HUES64 (cell line): Measurements from ENCODE around the gene CLP1.
"Not testable (repeated sequence)": the region's sequence is repeated elsewhere in the genome, so short reads cannot be mapped to it uniquely, and the experiment has no call there.

Experiments
- H3K27ac ChIP-seq: 2 replicates; pipeline ENCODE4 v1.7.0; 2013; ENCODE audit warnings: low read depth, low read length, inconsistent platforms
- H3K27me3 ChIP-seq: 2 replicates; pipeline ENCODE4 v1.6.1; 2013; ENCODE audit warnings: mild to moderate bottlenecking, low read length; ENCODE audit not compliant: insufficient read depth
- H3K36me3 ChIP-seq: 2 replicates; pipeline ENCODE4 v1.6.1; 2013; ENCODE audit warnings: mild to moderate bottlenecking, low read length; ENCODE audit not compliant: insufficient read depth
- H3K4me1 ChIP-seq: 2 replicates; pipeline ENCODE4 v1.6.1; 2013; ENCODE audit warnings: mild to moderate bottlenecking, low read length, moderate library complexity; ENCODE audit not compliant: insufficient read depth
- H3K4me3 ChIP-seq: 2 replicates; pipeline ENCODE4 v1.5.1; 2013; ENCODE audit warnings: mild to moderate bottlenecking, low read length, moderate library complexity
- H3K9ac ChIP-seq: 2 replicates; pipeline ENCODE4 v1.6.1; 2013; ENCODE audit warnings: mild to moderate bottlenecking, low read depth, low read length
- H3K9me3 ChIP-seq: 2 replicates; pipeline ENCODE4 v1.6.1; 2013; ENCODE audit warnings: low read depth, low read length; ENCODE audit not compliant: insufficient read depth
- WGBS: fragments of 150-250, 120-280 bp; methylation state at CpG from one replicate; pipeline ENCODE4 v1.1.7; 2013; ENCODE audit warnings: missing lambda C conversion rate; 5-methylcytosine and 5-hydroxymethylcytosine counted together

The CLP1 gene

DNA sequence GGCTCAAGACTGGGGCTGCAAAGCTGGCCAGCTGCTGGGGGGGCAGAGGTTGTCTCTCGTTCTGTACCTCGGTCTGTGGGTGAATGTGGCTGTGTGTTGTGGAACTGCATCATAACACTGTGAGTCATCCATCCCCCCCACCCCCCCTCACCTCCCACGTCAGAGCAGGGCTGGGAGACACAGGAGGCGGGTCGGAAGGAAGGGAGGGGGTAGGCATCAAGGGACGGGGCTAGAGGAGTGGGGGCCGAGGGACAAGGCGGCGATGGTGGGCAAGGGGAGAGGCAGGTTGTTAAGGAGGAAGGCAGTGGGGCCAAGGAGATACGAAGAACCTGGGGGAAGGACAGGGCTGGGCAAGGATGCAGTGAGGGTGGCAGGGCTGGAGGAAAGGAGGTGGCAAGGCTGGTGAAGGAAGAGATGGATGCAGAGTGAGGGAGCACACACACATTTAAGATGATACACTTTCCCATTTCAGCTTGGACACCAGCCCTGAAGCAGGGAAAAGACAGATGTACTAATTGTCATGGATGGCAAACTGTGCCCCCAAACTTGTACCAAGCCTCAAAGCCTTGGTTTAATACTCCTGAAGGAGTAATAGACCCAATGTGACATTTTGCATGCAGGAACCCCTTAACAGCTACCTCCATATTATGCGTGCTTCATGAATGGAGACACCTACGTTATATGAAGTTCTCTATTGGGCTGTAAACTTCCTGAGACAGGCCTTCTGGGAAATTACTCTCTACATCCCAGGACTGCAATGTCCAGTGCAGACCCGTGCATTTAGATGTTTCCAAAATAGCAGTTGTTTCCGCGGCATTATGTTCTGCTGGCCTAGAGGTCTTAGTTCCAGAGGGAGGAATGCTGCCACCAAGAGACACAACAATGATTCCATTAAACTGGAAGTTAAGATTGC lies 7.5 kb upstream of the CLP1 start, which contains the start of gene YPEL4:
Gene YPEL4, minus strand, starts transcription at position 87 of the 913 bp plus-strand sequence. CDS start 2,805 bp downstream, outside the sequence.
- peak within 1 kb of the TSS; percentile 63 for H3K9ac ChIP-seq
- H3K36me3 ChIP-seq, result peaks cover 4% of the 10 kb centered on the region; the same call in 1 of the 2 replicates
- H3K9me3 ChIP-seq, result no peaks in the 10 kb centered on the region
- H3K27ac ChIP-seq, result peak within 1 kb of the TSS; percentile 71; the same call in 1 of the 2 replicates
- 22% methylated on average over 13 of the region's 15 CpGs for WGBS
- H3K4me1 ChIP-seq, result peaks cover 59% of the 10 kb centered on the region
- peak within 1 kb of the TSS; percentile 55 for H3K4me3 ChIP-seq
- 0 out of 2 replicates have a peak, but pooled peaks cover 2% of the 10 kb centered on the region for H3K27me3 ChIP-seq

DNA sequence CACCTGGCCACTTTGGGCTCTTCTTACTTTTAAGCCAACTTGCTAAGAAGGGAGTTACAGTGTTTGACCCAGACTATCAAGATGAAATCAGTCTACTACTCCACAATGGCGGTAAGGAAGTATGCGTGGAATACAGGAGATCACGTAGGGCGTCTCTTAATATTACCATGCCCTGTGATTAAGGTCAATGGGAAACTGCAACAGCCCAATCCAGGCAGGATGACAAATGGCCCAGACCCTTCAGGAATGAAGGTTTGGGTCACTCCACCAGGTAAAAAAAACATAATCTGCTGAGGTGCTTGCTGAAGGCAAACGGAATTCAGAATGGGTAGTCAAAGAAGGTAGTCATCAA lies 6.8 kb upstream of the CLP1 start:
- Histone ChIP-seq H3K4me1 (peaks cover 52% of the 10 kb centered on the region), H3K9ac (no peak overlapping the region; the same call in 1 of the 2 replicates), H3K27me3 (0 out of 2 replicates have a peak, but pooled peaks cover 2% of the 10 kb centered on the region), H3K4me3 (peak overlapping the region; percentile 49; the same call in 1 of the 2 replicates), H3K9me3 (no peaks in the 10 kb centered on the region), H3K36me3 (peaks cover 4% of the 10 kb centered on the region; the same call in 1 of the 2 replicates), H3K27ac (no peak overlapping the region; the same call in 1 of the 2 replicates)
- 76% methylated on average over 5 of the region's 5 CpGs for WGBS

DNA sequence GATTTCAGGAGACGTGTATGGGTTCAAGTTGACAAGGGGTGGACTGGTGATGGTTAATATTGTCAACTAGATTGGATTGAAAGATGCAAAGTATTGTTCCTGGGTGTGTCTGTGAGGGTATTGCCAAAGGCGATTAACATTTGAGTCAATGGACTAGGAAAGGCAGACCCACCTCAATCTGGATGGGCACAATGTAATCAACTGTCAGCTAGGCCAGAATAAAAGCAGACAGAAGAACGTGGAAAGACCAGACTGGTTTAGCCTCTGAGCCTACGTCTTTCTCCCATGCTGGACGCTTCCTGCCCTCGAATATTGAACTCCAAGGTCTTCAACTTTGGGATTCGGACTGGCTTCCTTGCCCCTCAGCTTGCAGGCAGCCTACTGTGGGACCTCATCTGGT lies 6.2 kb upstream of the CLP1 start:
- H3K27ac ChIP-seq, result no peak overlapping the region
- H3K27me3 ChIP-seq, result 0 out of 2 replicates have a peak, but pooled peaks cover 2% of the 10 kb centered on the region
- 90% methylated on average over 7 of the region's 7 CpGs for WGBS
- no peak overlapping the region for H3K4me3 ChIP-seq
- no peak overlapping the region for H3K9ac ChIP-seq
- no peaks in the 10 kb centered on the region for H3K9me3 ChIP-seq
- peaks cover 2% of the 10 kb centered on the region; the same call in 1 of the 2 replicates for H3K36me3 ChIP-seq
- peaks cover 45% of the 10 kb centered on the region for H3K4me1 ChIP-seq

DNA sequence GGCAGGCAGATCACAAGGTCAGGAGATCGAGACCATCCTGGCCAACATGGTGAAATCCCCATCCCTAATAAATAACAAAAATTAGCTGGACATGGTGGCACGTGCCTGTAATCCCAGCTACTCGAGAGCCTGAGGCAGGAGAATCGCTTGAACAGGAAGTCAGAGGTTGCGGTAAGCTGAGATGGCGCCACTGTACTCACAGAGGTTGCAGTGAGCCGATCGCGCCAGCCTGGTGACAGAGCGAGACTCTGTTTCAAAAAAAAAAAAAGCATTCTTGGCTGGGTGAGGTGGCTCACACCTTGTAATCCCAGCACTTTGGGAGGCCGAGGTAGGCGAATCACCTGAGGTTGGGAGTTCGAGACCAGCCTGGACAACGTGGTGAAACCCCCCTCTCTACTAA lies 5.3 kb upstream of the CLP1 start:
- WGBS, result 94% methylated on average over 14 of the region's 14 CpGs
- H3K36me3 ChIP-seq, H3K27me3 ChIP-seq, H3K9me3 ChIP-seq, H3K4me3 ChIP-seq, H3K27ac ChIP-seq, H3K9ac ChIP-seq: not testable (repeated sequence)
- peaks cover 39% of the 10 kb centered on the region for H3K4me1 ChIP-seq

DNA sequence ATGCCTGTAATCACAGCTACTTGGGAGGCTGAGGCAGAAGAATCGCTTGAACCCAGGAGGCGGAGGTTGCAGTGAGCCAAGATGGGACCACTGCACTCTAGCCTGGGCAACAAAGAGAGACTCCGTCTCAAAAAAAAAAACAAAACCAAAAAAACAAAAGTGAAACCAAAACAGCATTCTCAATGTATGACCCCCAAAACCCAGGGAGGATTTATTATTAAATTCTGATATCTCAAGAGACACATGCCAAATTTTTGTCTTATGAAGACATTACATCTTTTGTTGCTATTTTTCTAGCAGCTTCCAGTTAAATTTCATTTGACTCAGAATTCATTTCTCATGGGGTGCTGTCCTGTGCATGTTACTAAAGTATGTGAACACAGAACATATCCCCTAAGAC lies 4.9 kb upstream of the CLP1 start:
- Histone ChIP-seq H3K27ac (no peak overlapping the region), H3K4me1 (peaks cover 35% of the 10 kb centered on the region), H3K4me3 (no peak overlapping the region), H3K9me3 (no peaks in the 10 kb centered on the region), H3K9ac (no peak overlapping the region), H3K36me3 (no peaks in the 10 kb centered on the region), H3K27me3 (0 out of 2 replicates have a peak, but pooled peaks cover 2% of the 10 kb centered on the region)
- WGBS, result 96% methylated on average over 3 of the region's 3 CpGs

DNA sequence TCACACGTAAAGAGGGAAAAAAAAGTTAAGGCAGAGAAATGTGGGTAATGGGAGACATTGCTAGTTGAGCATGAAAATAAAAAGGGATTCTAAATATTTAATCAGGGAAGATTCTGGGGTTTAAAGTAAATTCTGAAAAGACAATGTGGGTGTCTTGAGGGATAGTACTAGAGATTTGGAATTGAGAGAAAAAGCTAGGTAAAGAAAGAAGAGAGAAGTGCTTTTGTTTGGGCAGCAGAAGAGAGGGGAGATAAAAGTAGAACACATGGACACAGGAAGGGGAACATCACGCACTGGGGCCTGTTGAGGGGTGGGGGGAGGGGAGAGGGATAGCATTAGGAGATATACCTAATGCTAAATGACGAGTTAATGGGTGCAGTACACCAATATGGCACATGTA lies 4.4 kb upstream of the CLP1 start:
- Histone ChIP-seq H3K27ac (no peak overlapping the region), H3K27me3 (0 out of 2 replicates have a peak, but pooled peaks cover 2% of the 10 kb centered on the region), H3K4me3 (no peak overlapping the region), H3K9me3 (no peaks in the 10 kb centered on the region), H3K36me3 (no peaks in the 10 kb centered on the region), H3K9ac (no peak overlapping the region), H3K4me1 (peaks cover 30% of the 10 kb centered on the region)
- 45% methylated on average over 2 of the region's 3 CpGs for WGBS

DNA sequence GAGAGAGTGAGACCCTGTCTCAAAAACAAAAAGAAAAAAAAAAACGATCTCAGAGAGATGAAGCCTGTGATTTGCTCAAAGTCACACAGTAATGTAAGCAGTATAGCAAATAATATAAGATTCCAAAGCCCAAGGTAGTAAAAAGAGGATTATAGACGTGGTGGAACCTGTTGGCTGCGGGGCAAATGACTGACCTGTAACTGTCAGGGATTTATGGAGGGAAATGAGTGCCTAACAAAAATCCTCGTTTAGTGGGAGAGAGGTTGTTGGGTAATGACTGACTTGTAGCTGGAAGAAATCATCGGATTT lies 723 bp upstream of the CLP1 start:
- Histone ChIP-seq H3K4me3 (peak overlapping the region; percentile 86), H3K9ac (peak overlapping the region; percentile 53), H3K9me3 (no peaks in the 10 kb centered on the region), H3K27ac (no peak overlapping the region; the same call in 1 of the 2 replicates), H3K4me1 (peaks cover 8% of the 10 kb centered on the region; the same call in 1 of the 2 replicates), H3K27me3 (0 out of 2 replicates have a peak, but pooled peaks cover 2% of the 10 kb centered on the region), H3K36me3 (peaks cover 26% of the 10 kb centered on the region)
- 48% methylated on average over 5 of the region's 5 CpGs for WGBS

DNA sequence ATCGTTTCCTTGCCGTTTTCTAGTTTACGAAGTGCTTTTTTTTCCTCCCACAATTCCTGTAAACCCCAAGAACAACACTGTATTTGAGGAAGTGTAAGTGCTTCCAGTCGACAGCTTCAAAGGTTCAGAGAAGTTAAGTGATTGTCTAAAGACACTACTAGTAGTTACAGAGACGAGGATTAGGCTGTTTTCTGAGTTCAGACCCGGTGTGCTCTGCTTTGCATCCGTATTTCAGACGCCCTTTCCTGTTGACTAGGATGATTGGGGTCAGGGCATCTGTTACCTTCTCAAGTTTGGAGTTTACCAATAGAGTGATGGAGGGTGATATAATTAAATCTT lies 430 bp downstream of the CLP1 start:
- peaks cover 31% of the 10 kb centered on the region for H3K36me3 ChIP-seq
- under 1% methylated on average over 8 of the region's 8 CpGs for WGBS
- peak overlapping the region; percentile 83 for H3K9ac ChIP-seq
- peaks cover 6% of the 10 kb centered on the region; the same call in 1 of the 2 replicates for H3K4me1 ChIP-seq
- H3K27me3 ChIP-seq, result no peaks in the 10 kb centered on the region
- H3K27ac ChIP-seq, result peak overlapping the region; percentile 11; the same call in 1 of the 2 replicates
- no peaks in the 10 kb centered on the region for H3K9me3 ChIP-seq
- peak overlapping the region; percentile 86 for H3K4me3 ChIP-seq

DNA sequence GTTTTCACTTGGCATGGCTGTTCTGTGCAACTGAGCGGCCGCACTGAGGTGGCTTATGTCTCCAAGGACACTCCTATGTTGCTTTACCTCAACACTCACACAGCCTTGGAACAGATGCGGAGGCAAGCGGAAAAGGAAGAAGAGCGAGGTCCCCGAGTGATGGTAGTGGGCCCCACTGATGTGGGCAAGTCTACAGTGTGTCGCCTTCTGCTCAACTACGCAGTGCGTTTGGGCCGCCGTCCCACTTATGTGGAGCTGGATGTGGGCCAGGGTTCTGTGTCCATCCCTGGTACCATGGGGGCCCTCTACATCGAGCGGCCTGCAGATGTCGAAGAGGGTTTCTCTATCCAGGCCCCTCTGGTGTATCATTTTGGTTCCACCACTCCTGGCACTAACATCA lies 2.1 kb downstream of the CLP1 start:
- Histone ChIP-seq H3K4me3 (no peak overlapping the region), H3K9ac (no peak overlapping the region), H3K27me3 (no peaks in the 10 kb centered on the region), H3K9me3 (no peaks in the 10 kb centered on the region), H3K36me3 (peaks cover 31% of the 10 kb centered on the region), H3K27ac (no peak overlapping the region), H3K4me1 (no peaks in the 10 kb centered on the region)
- WGBS, result 98% methylated on average over 14 of the region's 14 CpGs

DNA sequence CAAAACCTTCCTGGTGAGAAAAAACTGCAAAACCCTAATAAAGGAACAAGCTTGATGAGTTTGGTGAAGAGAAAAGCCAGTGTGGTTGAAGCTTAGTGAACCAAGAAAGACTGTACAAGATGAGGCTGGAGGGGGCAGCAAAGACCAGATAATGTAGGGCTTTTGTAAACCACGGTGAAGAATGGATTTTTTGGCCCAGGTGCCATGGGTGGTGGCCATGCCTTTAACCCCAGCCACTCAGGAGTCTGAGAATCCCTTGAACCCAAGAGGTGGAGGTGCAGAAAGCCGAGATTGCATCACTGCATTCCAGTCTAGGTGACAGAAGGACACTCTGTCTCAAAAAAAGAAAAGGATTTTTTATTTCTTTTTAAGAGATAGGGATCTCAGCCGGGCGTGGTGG lies 5.3 kb downstream of the CLP1 start:
- Histone ChIP-seq H3K9me3 (no peaks in the 10 kb centered on the region), H3K9ac (no peak overlapping the region), H3K4me1 (no peaks in the 10 kb centered on the region), H3K36me3 (peaks cover 31% of the 10 kb centered on the region), H3K27ac (no peak overlapping the region), H3K4me3 (no peak overlapping the region), H3K27me3 (no peaks in the 10 kb centered on the region)
- 90% methylated on average over 4 of the region's 4 CpGs for WGBS

DNA sequence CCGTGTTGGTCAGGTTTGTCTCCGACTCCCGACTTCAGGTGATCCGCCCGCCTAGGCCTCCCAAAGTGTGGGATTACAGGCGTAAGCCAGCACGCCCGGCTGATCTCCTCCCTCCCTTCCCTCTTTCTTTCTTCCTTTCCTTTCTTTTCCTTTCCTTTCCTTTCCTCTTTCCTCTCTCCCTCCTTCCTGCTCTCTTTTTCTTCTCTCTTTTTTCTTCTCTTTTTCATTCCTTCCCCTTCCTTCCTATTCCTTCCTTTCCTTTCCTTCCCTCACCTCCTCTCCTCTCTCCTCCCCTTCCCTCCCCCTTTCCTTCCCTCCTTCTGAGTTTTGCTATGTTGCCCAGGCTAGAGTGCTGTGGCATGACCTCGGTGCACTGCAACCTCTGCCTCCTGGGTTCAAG lies 6.4 kb downstream of the CLP1 start:
- H3K9me3 ChIP-seq, result no peaks in the 10 kb centered on the region

More for the DNA sequence above, 6.4 kb downstream of the CLP1 start:
- H3K4me3 ChIP-seq, result no peak overlapping the region
- WGBS, result 85% methylated on average over 9 of the region's 9 CpGs
- H3K9ac ChIP-seq, result no peak overlapping the region
- no peaks in the 10 kb centered on the region for H3K27me3 ChIP-seq
- H3K27ac ChIP-seq, result no peak overlapping the region
- peaks cover 1% of the 10 kb centered on the region; the same call in 1 of the 2 replicates for H3K4me1 ChIP-seq
- peaks cover 31% of the 10 kb centered on the region for H3K36me3 ChIP-seq
